ENCODE measurements around the gene RHOU.

The RHOU gene

DNA sequence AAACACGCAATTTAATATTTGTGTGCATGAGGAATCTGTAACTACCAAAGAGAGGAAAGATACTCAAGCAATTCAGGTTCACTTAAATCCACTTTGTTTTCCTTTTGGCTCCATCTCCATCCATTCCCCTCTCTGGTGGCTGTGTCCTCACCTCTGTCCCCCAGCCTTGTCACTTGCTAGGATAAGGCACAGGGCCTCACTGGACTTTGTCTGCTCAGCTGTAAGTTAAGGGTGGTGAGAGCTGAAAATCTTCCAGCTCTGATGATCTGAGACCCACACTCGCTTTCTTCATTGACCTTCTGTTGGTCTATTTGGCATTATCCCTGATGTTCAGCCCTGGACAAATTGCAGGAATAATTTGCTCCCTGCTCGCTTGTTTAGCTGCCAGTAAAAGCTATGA lies 56.5 kb downstream of the RHOU start:
- DNase-seq: no peak

DNA sequence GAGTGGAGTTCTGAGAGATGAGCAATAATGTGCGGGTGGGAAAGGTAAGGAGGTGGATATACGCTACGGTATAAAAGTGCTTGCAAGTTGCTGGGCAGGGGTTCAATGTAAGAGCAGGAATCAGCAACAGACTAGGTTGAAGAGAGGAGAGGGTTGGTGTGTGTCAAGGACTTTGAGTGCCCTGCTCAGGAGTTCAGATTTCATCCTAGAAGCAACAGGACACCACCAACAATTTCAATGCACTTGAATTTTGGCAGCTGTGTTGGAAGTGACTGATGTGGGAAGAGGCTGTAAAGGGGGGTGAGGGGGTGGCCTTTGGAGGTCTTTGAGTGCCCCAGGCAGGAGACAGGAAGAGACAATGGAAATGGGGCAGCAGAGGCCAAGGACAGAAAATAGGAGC lies 57.3 kb downstream of the RHOU start:
- DNase-seq: no peak

DNA sequence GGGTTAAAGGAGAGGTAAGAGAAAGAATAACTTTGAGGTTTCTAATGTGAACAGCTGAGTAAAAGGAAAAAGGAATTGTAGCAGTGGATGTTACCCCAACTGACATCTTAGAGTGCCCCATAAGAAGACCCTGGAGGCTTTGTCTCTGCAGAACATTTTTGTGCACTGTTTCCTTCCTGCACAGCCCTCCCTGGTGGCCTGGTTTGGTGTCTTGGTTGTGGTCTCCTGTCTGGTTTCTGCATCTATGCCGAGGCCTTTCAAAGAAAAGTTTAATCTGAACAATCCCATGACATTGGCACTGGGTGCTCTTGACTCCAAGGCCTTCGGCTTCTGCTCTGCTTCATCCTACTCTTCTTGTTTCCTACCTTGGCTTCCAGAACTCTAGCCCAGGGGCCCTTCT lies 57.8 kb downstream of the RHOU start:
- DNase-seq: no peak

DNA sequence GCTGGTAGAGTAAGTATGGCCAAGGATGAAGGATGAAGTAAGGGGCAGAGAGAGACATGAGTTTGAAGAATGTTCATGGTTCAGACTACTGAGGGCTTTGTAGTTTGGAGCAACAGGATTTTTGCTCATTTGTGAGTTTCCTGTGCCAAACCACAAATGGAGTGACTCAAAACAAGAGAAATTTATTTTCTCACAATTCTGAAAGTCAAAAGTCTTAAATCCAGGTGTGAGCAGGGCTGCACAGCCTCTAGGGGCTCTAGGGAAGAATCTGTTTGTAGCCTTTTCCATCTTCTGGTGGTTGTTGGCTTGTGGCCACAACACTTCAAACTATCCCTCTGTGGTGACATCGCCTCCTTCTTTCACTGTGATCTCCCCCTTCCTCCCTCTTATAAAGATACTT lies 58.9 kb downstream of the RHOU start:
- DNase-seq: no peak

DNA sequence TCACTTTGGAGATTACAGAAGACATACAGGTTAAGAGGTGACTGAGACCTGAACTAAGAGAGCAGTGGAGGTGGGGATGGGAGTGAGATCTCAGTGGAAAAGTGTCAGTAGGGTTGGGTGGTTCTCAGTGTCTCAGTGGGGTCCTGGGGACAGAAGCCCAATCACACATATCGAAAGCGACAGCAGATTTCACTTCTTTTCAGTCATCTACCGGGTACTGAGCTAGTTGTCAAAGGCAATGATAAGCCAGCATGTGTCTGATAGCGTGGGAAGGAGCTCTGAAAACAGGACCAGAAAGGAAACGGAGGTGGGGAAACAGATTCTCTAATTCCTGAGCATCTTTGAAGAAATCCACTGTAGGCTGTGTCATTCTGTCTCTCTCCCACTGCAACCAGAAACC lies 59.5 kb downstream of the RHOU start:
- DNase-seq: no peak

DNA sequence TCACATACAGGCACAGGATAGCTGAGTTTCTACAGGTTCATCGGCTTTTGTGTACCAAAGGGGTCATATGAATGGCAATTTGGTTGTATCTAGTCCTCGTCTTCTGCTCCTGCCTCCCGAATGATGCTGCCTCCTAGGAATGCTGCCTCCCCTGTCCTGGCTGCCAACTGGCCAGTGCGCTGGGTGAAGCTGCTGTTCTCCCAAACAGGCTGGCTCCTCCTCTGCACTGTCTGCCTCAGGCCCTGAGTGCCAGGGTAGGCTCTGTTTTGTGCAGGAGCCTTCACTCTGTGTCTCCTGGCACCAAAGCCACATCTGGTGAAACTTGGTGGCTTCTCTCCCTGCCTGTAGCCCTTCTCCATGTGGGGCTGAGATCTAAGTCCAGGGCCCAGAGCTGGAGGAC lies 60.3 kb downstream of the RHOU start:
- DNase-seq: no peak
